ENCODE data around the gene GJB6. TPM values are rescaled to one million over a fixed set of nuclear protein-coding genes. Genes with fewer than 3 reads are reported as not detected.
A peak's percentile ranks its signal among the peaks of the same experiment; 100 is the strongest.

Gene GJB6
- polyA plus RNA-seq, 1 of the 3 experiments (the other 2 are of a cell fraction), result not detected

DNA sequence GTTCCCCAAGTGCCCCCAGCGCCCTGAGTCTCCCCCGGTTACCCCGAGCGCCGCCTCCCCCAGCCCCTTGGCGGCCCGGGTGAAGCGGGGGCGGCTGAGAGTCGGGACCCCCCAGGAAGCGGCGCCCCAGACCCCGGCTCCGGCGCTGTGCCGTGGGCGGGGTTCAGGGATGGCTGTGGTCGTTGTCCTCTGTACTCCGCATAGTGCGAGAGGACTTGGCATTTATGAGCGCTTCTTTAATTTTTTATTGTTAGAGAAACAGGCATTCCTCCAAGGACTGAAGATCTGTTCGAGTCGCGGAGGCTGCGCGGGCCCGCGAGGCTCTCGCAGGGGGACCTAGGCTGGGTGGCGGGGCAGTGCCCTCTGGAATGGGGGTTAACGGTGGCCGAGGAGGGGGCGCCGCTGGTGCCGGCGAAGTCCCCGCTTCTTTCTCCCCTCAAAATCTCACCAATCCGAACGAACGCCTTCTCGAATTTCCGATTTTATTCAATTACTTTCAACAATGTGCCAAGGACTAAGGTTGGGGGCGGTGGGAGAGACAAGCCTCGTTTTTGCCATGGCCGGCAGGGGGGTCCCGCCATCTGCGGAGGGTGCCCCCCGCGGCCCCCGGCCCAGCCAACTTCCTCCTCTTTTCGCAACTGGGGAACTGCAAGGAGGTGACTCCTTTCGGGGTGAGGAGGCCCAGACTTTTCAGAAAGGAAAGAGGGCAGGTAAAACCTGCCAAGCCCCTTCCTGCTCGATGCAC is 38.8 kb downstream of the GJB6 start (continued):
- no peak for TF ChIP-seq REST (IDR thresholded peaks at IDR 0.05; ENCODE audit: low read depth, low read length)

DNA sequence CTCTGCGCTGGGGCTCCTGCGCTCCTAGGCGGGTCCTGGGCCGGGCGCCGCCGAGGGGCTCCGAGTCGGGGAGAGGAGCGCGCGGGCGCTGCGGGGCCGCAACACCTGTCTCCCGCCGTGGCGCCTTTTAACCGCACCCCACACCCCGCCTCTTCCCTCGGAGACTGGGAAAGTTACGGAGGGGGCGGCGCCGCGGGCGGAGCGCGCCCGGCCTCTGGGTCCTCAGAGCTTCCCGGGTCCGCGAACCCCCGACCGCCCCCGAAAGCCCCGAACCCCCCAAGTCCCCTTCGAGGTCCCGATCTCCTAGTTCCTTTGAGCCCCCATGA is 39.3 kb downstream of the GJB6 start, which contains the start of gene GJB2:
GJB2 (minus strand) TSS at position 103 of the 326 bp plus-strand sequence. CDS start 3,357 bp downstream, outside the sequence.
- POLR2A ChIA-PET, result no interaction called here

More for the DNA sequence above, 39.3 kb downstream of the GJB6 start, which contains the start of gene GJB2:
- Histone ChIP-seq H3K4me1 (ENCODE audit: control insufficient read depth in 1 of 2, insufficient read depth in 2 of 2, low read depth in 1 of 2, low read length in 1 of 2) (peaks cover 4 to 11% of the 10 kb centered on the region in 2 experiments; a peak in 1 of 4 replicates), H3K27me3 (ENCODE audit: insufficient read depth) (peaks cover 78% of the 10 kb centered on the region), H3K9me2 (no peaks in the 10 kb centered on the region), H3K36me3 (replicated peaks in 1 of 2; ENCODE audit: control insufficient read depth in 1 of 2, insufficient read depth in 2 of 2, low read length in 1 of 2) (no peaks in the 10 kb centered on the region), H3K9ac (no peak within 1 kb of the TSS), H3K9me3 (no peaks in the 10 kb centered on the region), H3F3A (replicated peaks; ENCODE audit: insufficient read depth) (peaks cover 9% of the 10 kb centered on the region), H3K27ac (ENCODE audit: low read depth in 2 of 2, low read length in 1 of 2) (no peak within 1 kb of the TSS), H2AFZ (ENCODE audit: low read depth) (peak within 1 kb of the TSS; percentile 62), H3K4me3 (ENCODE audit: low read depth in 2 of 2, low read length in 1 of 2) (peak within 1 kb of the TSS; percentile 25 to 53), H3K4me2 (peak within 1 kb of the TSS; percentile 80), H3K79me2 (ENCODE audit: insufficient read depth) (no peaks in the 10 kb centered on the region), H4K20me1 (ENCODE audit: insufficient read depth) (0 out of 2 replicates have a peak, but pooled peaks cover 4% of the 10 kb centered on the region)
- TF ChIP-seq SIN3A (IDR thresholded peaks at IDR 0.05; ENCODE audit: borderline replicate concordance, low read depth, low read length) (no peak), NFIC (IDR thresholded peaks at IDR 0.05; ENCODE audit: borderline replicate concordance) (no peak), FOXJ3 (CRISPR knock-in tag; IDR thresholded peaks at IDR 0.05) (no peak), NRF1 (IDR thresholded peaks at IDR 0.05; ENCODE audit: low read depth, low read length) (no peak), GABPA (IDR thresholded peaks at IDR 0.05; ENCODE audit: low read depth) (no peak), RAD21 (IDR thresholded peaks at IDR 0.05; ENCODE audit: low read length) (no peak), POLR2AphosphoS5 (IDR thresholded peaks at IDR 0.05; ENCODE audit: low read depth, low read length) (no peak), SMC3 (IDR thresholded peaks at IDR 0.05; ENCODE audit: low read depth, low read length) (no peak), MXI1 (IDR thresholded peaks at IDR 0.05; ENCODE audit: low read depth, low read length) (no peak), EZH2phosphoT487 (IDR thresholded peaks at IDR 0.05; ENCODE audit: borderline replicate concordance, low read depth) (no peak), GATA2 (CRISPR knock-in tag; IDR thresholded peaks at IDR 0.05) (no peak), TCF12 (IDR thresholded peaks at IDR 0.05) (no peak), TEAD4 (IDR thresholded peaks at IDR 0.05; ENCODE audit: borderline replicate concordance, insufficient read depth) (no peak), ZBTB33 (IDR thresholded peaks at IDR 0.05; ENCODE audit: borderline replicate concordance, low read depth) (no peak), TAF1 (IDR thresholded peaks at IDR 0.05; ENCODE audit: borderline replicate concordance, low read depth, low read length) (no peak), MEF2A (IDR thresholded peaks at IDR 0.05; ENCODE audit: borderline replicate concordance, low read depth) (no peak), CHD2 (IDR thresholded peaks at IDR 0.05; ENCODE audit: low read length, partially characterized antibody) (no peak)
- TF ChIP-seq, protein P1, sequence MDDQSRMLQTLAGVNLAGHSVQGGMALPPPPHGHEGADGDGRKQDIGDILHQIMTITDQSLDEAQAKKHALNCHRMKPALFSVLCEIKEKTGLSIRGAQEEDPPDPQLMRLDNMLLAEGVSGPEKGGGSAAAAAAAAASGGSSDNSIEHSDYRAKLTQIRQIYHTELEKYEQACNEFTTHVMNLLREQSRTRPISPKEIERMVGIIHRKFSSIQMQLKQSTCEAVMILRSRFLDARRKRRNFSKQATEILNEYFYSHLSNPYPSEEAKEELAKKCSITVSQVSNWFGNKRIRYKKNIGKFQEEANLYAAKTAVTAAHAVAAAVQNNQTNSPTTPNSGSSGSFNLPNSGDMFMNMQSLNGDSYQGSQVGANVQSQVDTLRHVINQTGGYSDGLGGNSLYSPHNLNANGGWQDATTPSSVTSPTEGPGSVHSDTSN (IDR thresholded peaks at IDR 0.05), result no peak
- TF ChIP-seq, protein P2, sequence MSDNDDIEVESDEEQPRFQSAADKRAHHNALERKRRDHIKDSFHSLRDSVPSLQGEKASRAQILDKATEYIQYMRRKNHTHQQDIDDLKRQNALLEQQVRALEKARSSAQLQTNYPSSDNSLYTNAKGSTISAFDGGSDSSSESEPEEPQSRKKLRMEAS (IDR thresholded peaks at IDR 0.05; ENCODE audit: low read depth), result no peak
- CTCF ChIA-PET, result interaction anchor here (0.9 to 2.6 kb wide), 3 partner anchors 10 to 751 kb away, joined by 3 to 15 read pairs (median 3); no protein-coding TSS in a partner anchor
- WGBS (ENCODE audit: low lambda C conversion rate), result 0% methylated on average over 1 of the region's 39 CpGs
- peak; percentile 37 for DNase-seq
